Activated naive CD8-positive, alpha-beta T cell treated with anti-CD3 and anti-CD28 coated beads, Interleukin-2, amount 10 ng/mL, durations not matched to agents 7 days and 5 days (primary cell): ENCODE data around the gene TRAPPC2. TPM values are rescaled to one million over a fixed set of nuclear protein-coding genes. Genes with fewer than 3 reads are reported as not detected.
A peak's percentile ranks its signal among the peaks of the same experiment; 100 is the strongest.

Experiments
- ATAC-seq: fragments of 150-1000 bp; cut with Tn5 transposase; one replicate; pipeline ENCODE4 v1.10.0; 2021; ENCODE audit warnings: low read depth, moderate library complexity
- POLR2A ChIA-PET: fragments of 350-600 bp; sonication (Branson Sonifier 250); formaldehyde crosslinking; loops from one replicate; lab custom pipeline; 2021; ENCODE audit warnings: antibody characterized with exemption; lab: Charles Lee
- DNase-seq: peaks from one replicate; pipeline ENCODE4 v3.0.0; 2021
- H3K27ac Mint-ChIP-seq: one replicate; pipeline ENCODE4 v1.8.0; 2022; ENCODE audit warnings: mild to moderate bottlenecking, mixed read lengths
- H3K27me3 Mint-ChIP-seq: one replicate; pipeline ENCODE4 v1.8.0; 2022; ENCODE audit warnings: mild to moderate bottlenecking, moderate library complexity, mixed read lengths
- H3K36me3 Mint-ChIP-seq: one replicate; pipeline ENCODE4 v1.8.0; 2021; ENCODE audit warnings: mild to moderate bottlenecking, mixed read lengths
- H3K4me1 Mint-ChIP-seq: one replicate; pipeline ENCODE4 v1.8.0; 2021; ENCODE audit warnings: mixed read lengths
- H3K4me3 Mint-ChIP-seq: one replicate; pipeline ENCODE4 v1.8.0; 2022; ENCODE audit warnings: mild to moderate bottlenecking, moderate library complexity, mixed read lengths
- H3K9me3 Mint-ChIP-seq: one replicate; pipeline ENCODE4 v1.8.0; 2021; ENCODE audit warnings: mixed read lengths
- total RNA-seq, 2 experiments: library from RNA; stranded (reverse); gene quantifications; one replicate each; pipeline ENCODE4 v1.2.3, GENCODE V29; 2021

The TRAPPC2 gene
- total RNA-seq, 2 experiments from 2014 or later = 29.9 to 33.0 TPM

- POLR2A ChIA-PET = no interaction called here
- DNase-seq = no peak
- Mint-ChIP-seq H3K9me3 (no peaks in the 10 kb centered on the region), H3K4me3 (no peak overlapping the region), H3K27me3 (no peaks in the 10 kb centered on the region), H3K27ac (no peak overlapping the region), H3K36me3 (peaks cover 15% of the 10 kb centered on the region), H3K4me1 (peaks cover 21% of the 10 kb centered on the region)
- ATAC-seq = no peak
These were observed 31.3 kb downstream of the TRAPPC2 start for GRCh38 chrX:13703135-13703534.

- Mint-ChIP-seq H3K36me3 (peaks cover 12% of the 10 kb centered on the region), H3K27ac (peak overlapping the region; percentile 37), H3K9me3 (no peaks in the 10 kb centered on the region), H3K27me3 (no peaks in the 10 kb centered on the region), H3K4me3 (no peak overlapping the region), H3K4me1 (peaks cover 22% of the 10 kb centered on the region)
- ATAC-seq (no peak), DNase-seq (no peak)
- POLR2A ChIA-PET = interaction anchor here (0.6 kb wide), 1 partner anchor 90 kb away, joined by 3 read pairs; no protein-coding TSS in a partner anchor
These were observed 32.2 kb downstream of the TRAPPC2 start for GRCh38 chrX:13702111-13702789.

- Mint-ChIP-seq H3K4me1 (peaks cover 21% of the 10 kb centered on the region), H3K4me3 (no peak overlapping the region), H3K27me3 (no peaks in the 10 kb centered on the region), H3K36me3 (peaks cover 9% of the 10 kb centered on the region), H3K27ac (no peak overlapping the region), H3K9me3 (no peaks in the 10 kb centered on the region)
- DNase-seq (no peak), ATAC-seq (no peak)
- POLR2A ChIA-PET = no interaction called here
These were observed 34.0 kb downstream of the TRAPPC2 start for GRCh38 chrX:13700380-13700779.

DNA sequence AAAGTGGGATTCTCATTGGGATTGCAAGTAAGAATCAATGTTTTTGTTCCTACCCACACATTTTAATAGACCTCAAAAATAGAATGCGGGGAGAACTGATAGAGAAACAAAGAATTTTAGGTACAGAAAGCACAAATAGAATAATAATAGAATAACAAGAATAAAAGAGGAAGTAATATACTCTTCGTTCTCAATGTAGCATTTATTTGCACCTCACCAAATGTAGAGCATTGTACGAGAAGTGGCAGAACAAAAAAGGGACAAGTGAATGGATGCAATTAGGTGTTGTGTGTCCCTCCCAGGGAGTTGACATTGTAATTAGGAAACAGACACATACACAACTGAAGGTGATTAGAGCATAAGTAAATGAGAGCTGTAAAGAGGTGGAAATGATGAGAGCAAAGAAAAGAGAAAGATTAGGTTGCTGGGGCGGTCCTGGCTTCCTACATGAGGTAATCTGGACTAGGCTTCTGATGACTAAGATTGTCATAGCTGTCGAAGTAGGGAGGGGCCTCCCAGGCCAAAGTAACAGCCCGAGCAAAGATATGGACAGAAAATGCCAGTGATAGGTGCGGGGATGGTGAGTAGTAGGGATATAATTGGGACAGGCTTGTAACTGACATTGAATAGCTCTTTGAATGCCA, 35.1 kb downstream of the TRAPPC2 start:
- no peaks in the 10 kb centered on the region for H3K9me3 Mint-ChIP-seq
- no peak for ATAC-seq
- DNase-seq = no peak
- POLR2A ChIA-PET = interaction anchor here (0.7 kb wide), 1 partner anchor 21 kb away, joined by 3 read pairs; no protein-coding TSS in a partner anchor
- no peak overlapping the region for H3K4me3 Mint-ChIP-seq
- H3K36me3 Mint-ChIP-seq = peaks cover 8% of the 10 kb centered on the region
- H3K4me1 Mint-ChIP-seq = peaks cover 24% of the 10 kb centered on the region
- H3K27me3 Mint-ChIP-seq = no peaks in the 10 kb centered on the region
- H3K27ac Mint-ChIP-seq = no peak overlapping the region

DNA sequence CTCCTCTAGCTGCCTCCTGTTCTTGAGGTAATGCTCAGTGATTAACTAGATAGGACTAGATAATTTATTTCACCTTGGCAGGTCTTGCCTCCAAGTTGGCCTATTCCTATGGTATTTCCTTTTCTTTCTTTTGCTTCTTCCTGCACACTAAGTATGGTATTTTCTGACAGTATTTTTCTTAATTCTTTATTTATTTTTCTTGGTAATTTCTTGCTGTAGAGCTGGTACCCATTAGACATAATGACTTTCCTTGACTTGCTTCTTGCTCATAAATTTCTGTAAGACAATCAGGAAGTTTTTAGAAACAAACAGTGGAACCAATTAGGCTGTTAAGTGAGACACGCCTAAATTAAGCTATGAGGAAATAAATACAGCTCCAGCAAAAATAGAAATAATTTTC, 36.0 kb downstream of the TRAPPC2 start:
- ATAC-seq = no peak
- DNase-seq = no peak
- H3K4me3 Mint-ChIP-seq = no peak overlapping the region
- no peak overlapping the region for H3K27ac Mint-ChIP-seq
- peaks cover 7% of the 10 kb centered on the region for H3K36me3 Mint-ChIP-seq
- POLR2A ChIA-PET = interaction anchor here (0.7 to 0.8 kb wide), 2 partner anchors 18 to 67 kb away, joined by 3 to 11 read pairs; no protein-coding TSS in a partner anchor
- H3K27me3 Mint-ChIP-seq = no peaks in the 10 kb centered on the region
- H3K9me3 Mint-ChIP-seq = no peaks in the 10 kb centered on the region
- H3K4me1 Mint-ChIP-seq = peaks cover 26% of the 10 kb centered on the region

DNA sequence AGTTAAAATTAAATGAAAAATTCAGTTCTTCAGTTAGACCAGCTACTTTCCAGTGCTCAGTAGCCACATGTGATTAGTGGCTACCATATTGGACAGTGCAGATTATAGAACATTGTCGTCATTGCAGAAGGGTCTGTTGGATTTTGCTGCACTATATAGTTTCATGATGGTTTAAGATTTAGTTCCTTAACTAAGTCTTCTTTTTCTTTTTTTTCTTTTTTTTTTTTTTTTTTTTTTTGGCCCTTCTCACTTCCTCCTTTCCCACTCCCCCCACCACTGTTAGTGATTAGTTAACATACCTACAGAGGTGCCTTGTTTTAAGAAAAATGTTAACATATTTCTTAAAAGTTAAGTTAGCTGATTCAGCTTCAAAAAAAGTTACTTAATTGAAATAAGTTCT, 36.4 kb downstream of the TRAPPC2 start:
- ATAC-seq (no peak), DNase-seq (no peak)
- H3K9me3 Mint-ChIP-seq = no peaks in the 10 kb centered on the region
- POLR2A ChIA-PET = interaction anchor here (0.7 to 0.8 kb wide), 3 partner anchors 17 to 67 kb away, joined by 3 to 11 read pairs (median 6); no protein-coding TSS in a partner anchor
- H3K4me1 Mint-ChIP-seq = peaks cover 31% of the 10 kb centered on the region
- no peak overlapping the region for H3K4me3 Mint-ChIP-seq
- H3K36me3 Mint-ChIP-seq = peaks cover 7% of the 10 kb centered on the region
- no peak overlapping the region for H3K27ac Mint-ChIP-seq
- no peaks in the 10 kb centered on the region for H3K27me3 Mint-ChIP-seq

DNA sequence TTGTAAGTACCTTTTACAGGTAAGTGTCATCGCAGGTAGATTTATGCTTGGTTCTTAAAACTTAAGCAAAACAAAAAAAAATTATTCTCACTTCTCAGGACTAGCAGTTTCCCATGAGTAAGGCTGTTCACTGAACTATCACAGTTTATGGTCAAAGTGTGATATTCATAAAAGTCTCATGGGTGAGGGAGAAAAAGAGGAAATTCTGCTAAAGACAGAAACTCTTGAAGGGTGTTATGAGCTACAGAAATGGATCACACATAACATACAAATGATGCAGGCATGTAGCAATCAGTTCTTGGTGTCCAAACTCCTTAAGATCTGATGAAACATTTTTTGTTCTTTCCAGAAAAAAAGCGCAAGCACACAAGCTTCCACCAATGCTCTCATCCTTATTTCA, 37.0 kb downstream of the TRAPPC2 start:
- H3K27me3 Mint-ChIP-seq = no peaks in the 10 kb centered on the region
- POLR2A ChIA-PET = interaction anchor here (0.7 kb wide), 1 partner anchor 53 kb away, joined by 6 read pairs; no protein-coding TSS in a partner anchor
- no peak overlapping the region for H3K4me3 Mint-ChIP-seq
- DNase-seq (no peak), ATAC-seq (no peak)
- H3K27ac Mint-ChIP-seq = no peak overlapping the region
- peaks cover 35% of the 10 kb centered on the region for H3K4me1 Mint-ChIP-seq
- no peaks in the 10 kb centered on the region for H3K9me3 Mint-ChIP-seq
- H3K36me3 Mint-ChIP-seq = peaks cover 7% of the 10 kb centered on the region

DNA sequence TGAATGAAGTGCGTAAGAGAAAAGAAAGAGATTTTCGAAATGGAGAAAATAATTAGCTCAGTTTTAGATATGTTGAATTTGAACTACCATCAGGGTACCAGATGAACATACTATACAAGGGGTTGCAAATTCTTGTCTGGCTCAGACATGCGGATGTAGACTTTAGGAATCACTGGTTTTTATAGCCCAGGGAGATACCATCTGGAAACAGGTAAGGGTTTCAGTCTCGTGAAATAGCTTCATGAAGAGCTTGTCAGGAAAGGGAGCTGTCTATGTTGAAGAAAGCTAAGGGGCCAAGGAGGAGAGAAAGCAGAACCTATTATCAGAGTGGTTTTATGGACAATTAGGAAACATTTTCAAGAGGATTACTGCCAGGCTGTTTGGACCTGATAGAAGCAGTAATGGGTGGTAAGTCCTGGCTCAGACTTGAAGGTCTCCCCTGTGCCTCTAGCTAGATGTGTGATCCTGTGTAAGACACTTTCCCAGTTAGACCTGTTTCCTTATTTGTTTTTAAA, 38.8 kb downstream of the TRAPPC2 start:
- no peak overlapping the region for H3K27ac Mint-ChIP-seq

GRCh38 chrX:13694983-13695382, 39.4 kb downstream of the TRAPPC2 start:
- POLR2A ChIA-PET = interaction anchor here (0.6 kb wide), 2 partner anchors 58 to 674 kb away, joined by 3 read pairs; no protein-coding TSS in a partner anchor
- no peak overlapping the region for H3K4me3 Mint-ChIP-seq
- no peaks in the 10 kb centered on the region for H3K27me3 Mint-ChIP-seq
- H3K36me3 Mint-ChIP-seq = peaks cover 5% of the 10 kb centered on the region
- peaks cover 32% of the 10 kb centered on the region for H3K4me1 Mint-ChIP-seq
- H3K27ac Mint-ChIP-seq = no peak overlapping the region
- no peaks in the 10 kb centered on the region for H3K9me3 Mint-ChIP-seq
- DNase-seq (no peak), ATAC-seq (no peak)

More for the DNA sequence above, 38.8 kb downstream of the TRAPPC2 start:
- no peak for DNase-seq
- peaks cover 26% of the 10 kb centered on the region for H3K4me1 Mint-ChIP-seq
- POLR2A ChIA-PET = interaction anchor here (0.6 kb wide), 1 partner anchor 675 kb away, joined by 3 read pairs; no protein-coding TSS in a partner anchor
- peaks cover 5% of the 10 kb centered on the region for H3K36me3 Mint-ChIP-seq
- no peak for ATAC-seq
- H3K9me3 Mint-ChIP-seq = no peaks in the 10 kb centered on the region
- no peaks in the 10 kb centered on the region for H3K27me3 Mint-ChIP-seq
- no peak overlapping the region for H3K4me3 Mint-ChIP-seq

- Mint-ChIP-seq H3K27me3 (no peaks in the 10 kb centered on the region), H3K27ac (no peak overlapping the region), H3K4me3 (no peak overlapping the region)
These were observed 40.1 kb downstream of the TRAPPC2 start for GRCh38 chrX:13694359-13694758.

GRCh38 chrX:13693341-13693961, 41.0 kb downstream of the TRAPPC2 start:
- Mint-ChIP-seq H3K4me1 (peaks cover 30% of the 10 kb centered on the region), H3K27me3 (no peaks in the 10 kb centered on the region), H3K4me3 (no peak overlapping the region), H3K9me3 (no peaks in the 10 kb centered on the region), H3K36me3 (peaks cover 1% of the 10 kb centered on the region), H3K27ac (peak overlapping the region; percentile 60)
- ATAC-seq = no peak
- POLR2A ChIA-PET = interaction anchor here (0.7 to 1.7 kb wide), 2 partner anchors 41 to 1180 kb away, joined by 3 to 7 read pairs; partner anchors contain the start of genes MOSPD2, OFD1 and TRAPPC2
- DNase-seq = no peak

More at GRCh38 chrX:13694359-13694758, 40.1 kb downstream of the TRAPPC2 start:
- Mint-ChIP-seq H3K4me1 (peaks cover 32% of the 10 kb centered on the region), H3K36me3 (peaks cover 3% of the 10 kb centered on the region), H3K9me3 (no peaks in the 10 kb centered on the region)
- no peak for ATAC-seq
- POLR2A ChIA-PET = interaction anchor here (0.6 to 1.7 kb wide), 2 partner anchors 40 to 58 kb away, joined by 3 to 7 read pairs; partner anchors contain the start of genes OFD1 and TRAPPC2
- no peak for DNase-seq

DNA sequence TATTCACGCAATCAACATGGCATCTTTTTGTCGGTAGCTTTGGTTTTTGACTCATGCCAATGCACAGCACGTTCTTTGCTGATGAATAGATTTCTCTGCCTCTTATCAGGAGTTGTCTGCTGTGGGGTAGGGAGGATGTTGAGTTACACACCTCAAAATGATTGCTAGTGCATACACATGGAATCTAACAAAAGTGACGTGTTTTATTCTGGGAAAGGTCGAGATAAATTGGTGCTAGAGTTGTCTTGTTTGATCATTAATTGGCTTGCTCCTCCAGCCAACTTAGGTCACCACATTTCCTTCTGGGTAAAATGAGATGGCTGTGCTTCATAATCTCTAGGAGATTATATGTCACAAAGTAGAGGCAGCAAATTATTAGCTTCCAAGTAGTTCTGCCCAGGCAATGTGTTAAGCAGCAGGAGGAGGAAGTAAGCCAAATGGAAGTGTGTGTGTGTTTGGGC, 41.6 kb downstream of the TRAPPC2 start:
- Mint-ChIP-seq H3K27ac (peak overlapping the region; percentile 25), H3K4me1 (peaks cover 33% of the 10 kb centered on the region), H3K36me3 (peaks cover 1% of the 10 kb centered on the region), H3K4me3 (no peak overlapping the region), H3K27me3 (no peaks in the 10 kb centered on the region), H3K9me3 (no peaks in the 10 kb centered on the region)
- no peak for DNase-seq
- POLR2A ChIA-PET = interaction anchor here (0.7 to 1.7 kb wide), 2 partner anchors 41 to 1181 kb away, joined by 3 to 7 read pairs; partner anchors contain the start of genes MOSPD2, OFD1 and TRAPPC2
- ATAC-seq = no peak
